Duodenal mucosa (tissue), 2 donors: Measurements from ENCODE around the gene SQSTM1.

Source experiments
- H3K27ac ChIP-seq: one replicate; pipeline ENCODE4 v1.7.0; 2013; ENCODE audit warnings: low read depth, low read length
- H3K27me3 ChIP-seq, 2 donors: one replicate each; pipeline ENCODE4 v1.7.0; 2013; ENCODE audit warnings: low read length in 2 of 2, control low read depth in 1 of 2; ENCODE audit not compliant: insufficient read depth in 2 of 2, control insufficient read depth in 1 of 2
- H3K36me3 ChIP-seq, 2 donors: one replicate each; pipeline ENCODE4 v1.7.0; 2013; ENCODE audit warnings: low read length in 2 of 2, control low read depth in 1 of 2; ENCODE audit not compliant: insufficient read depth in 2 of 2, control insufficient read depth in 1 of 2
- H3K4me1 ChIP-seq, 2 donors: one replicate each; pipeline ENCODE4 v1.7.0; 2013; ENCODE audit warnings: low read length in 2 of 2, control low read depth in 1 of 2; ENCODE audit not compliant: insufficient read depth in 2 of 2, control insufficient read depth in 1 of 2
- H3K4me3 ChIP-seq, 2 donors: one replicate each; pipeline ENCODE4 v1.7.0; 2013; ENCODE audit warnings: low read length in 2 of 2, low read depth in 1 of 2
- H3K9ac ChIP-seq, 2 donors: one replicate each; pipeline ENCODE4 v1.7.0; 2013; ENCODE audit warnings: low read length in 2 of 2, low read depth in 1 of 2
- H3K9me3 ChIP-seq, 2 donors: one replicate each; pipeline ENCODE4 v1.7.0; 2013; ENCODE audit warnings: low read length in 2 of 2, control low read depth in 1 of 2; ENCODE audit not compliant: control insufficient read depth in 1 of 2

SQSTM1 gene

DNA sequence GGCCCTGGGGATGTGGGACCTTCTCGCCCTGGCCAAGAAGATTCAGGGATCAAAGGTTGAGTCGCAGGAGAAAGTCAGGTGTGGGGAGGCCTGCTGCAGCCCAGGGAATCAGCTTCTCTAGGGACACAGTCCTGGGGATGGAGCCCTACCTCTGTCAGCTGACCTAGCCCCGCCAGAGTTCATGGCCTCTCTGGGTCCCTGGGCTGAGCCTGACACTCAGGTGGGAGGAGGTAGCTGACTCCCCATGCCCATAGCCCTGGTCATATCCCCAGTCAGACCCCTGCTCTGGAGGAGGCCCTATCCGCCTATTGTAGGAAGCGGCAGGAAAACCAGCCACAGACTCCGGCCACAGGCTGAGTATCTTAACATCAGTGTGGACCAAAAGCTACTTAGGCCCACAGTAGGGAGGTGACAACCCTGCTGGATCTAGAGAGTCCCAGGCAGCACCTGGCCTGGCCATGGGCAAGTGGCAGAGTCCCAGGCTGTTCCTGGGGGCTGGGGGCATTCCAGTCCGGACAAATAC is 52.9 kb downstream of the SQSTM1 start:
- H3K4me1 ChIP-seq, result no peaks in the 10 kb centered on the region
- no peak overlapping the region for H3K4me3 ChIP-seq
- peaks cover 55 to 89% of the 10 kb centered on the region in 2 donors for H3K36me3 ChIP-seq
- no peaks in the 10 kb centered on the region for H3K27me3 ChIP-seq
- H3K9ac ChIP-seq, result no peak overlapping the region
- no peaks in the 10 kb centered on the region for H3K9me3 ChIP-seq
- H3K27ac ChIP-seq, result no peak overlapping the region

DNA sequence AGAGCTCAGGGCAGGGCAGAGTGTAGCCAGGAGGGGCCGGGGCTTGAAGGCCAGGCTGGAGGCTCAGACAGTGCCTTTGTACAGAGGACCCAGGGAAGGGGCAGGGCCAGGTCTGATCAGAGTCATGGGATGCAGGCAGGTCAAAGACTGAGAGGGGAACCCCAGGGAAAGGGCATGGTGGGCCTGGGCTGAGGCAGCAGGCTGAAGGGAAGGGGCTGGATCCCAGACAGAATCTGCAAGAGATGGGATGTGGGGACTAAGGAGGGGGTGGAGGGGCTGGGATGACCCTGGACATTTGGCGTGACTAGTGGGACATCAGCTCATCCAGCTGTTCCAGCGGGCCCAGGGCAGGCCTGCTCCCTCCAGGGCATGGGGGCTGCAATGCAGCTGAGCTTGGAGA is 53.4 kb downstream of the SQSTM1 start:
- H3K36me3 ChIP-seq, result peaks cover 59 to 88% of the 10 kb centered on the region in 2 donors
- no peaks in the 10 kb centered on the region for H3K4me1 ChIP-seq
- no peaks in the 10 kb centered on the region for H3K27me3 ChIP-seq
- H3K4me3 ChIP-seq, result no peak overlapping the region
- no peak overlapping the region for H3K27ac ChIP-seq
- no peak overlapping the region for H3K9ac ChIP-seq
- H3K9me3 ChIP-seq, result no peaks in the 10 kb centered on the region

DNA sequence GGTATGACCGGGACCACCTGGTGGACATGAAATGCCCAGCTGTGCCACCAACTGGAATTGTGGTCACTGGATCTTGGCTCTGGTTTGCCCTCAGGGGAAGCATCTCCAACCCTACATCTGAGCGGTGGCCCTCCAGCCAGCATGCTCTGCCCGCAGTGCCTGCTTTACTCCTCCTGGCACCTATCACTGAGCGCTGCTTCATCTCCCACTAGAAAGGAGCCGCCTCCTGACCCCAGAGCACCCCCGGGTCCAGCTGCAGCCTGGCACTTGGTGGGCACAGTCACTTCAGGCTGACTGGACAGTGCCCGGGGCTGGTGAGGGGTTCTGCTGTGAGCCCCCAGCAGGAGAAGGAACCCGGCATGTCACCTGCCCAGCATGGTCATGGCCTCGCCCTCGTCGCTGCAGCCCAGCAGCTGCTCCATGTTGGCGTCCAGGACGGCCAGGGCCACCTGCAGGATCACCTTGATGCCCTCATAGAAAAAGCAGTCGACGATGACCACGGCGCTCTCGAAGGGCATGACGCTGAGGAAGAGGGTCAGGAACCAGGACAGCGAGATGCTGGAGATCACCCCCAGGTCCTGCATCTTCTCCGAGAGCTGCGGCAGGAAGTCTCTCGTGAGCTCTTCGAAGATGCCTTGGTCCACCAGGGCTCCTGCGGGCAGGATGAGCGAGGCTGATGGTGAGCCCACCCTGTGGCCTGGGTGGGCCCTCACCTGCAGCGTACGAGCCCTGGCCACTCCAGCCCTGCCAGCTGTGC is 54.0 kb downstream of the SQSTM1 start:
- Histone ChIP-seq H3K36me3 (peaks cover 61 to 88% of the 10 kb centered on the region in 2 donors), H3K4me3 (no peak overlapping the region), H3K9me3 (no peaks in the 10 kb centered on the region), H3K27me3 (no peaks in the 10 kb centered on the region), H3K9ac (no peak overlapping the region), H3K4me1 (no peaks in the 10 kb centered on the region), H3K27ac (no peak overlapping the region)

DNA sequence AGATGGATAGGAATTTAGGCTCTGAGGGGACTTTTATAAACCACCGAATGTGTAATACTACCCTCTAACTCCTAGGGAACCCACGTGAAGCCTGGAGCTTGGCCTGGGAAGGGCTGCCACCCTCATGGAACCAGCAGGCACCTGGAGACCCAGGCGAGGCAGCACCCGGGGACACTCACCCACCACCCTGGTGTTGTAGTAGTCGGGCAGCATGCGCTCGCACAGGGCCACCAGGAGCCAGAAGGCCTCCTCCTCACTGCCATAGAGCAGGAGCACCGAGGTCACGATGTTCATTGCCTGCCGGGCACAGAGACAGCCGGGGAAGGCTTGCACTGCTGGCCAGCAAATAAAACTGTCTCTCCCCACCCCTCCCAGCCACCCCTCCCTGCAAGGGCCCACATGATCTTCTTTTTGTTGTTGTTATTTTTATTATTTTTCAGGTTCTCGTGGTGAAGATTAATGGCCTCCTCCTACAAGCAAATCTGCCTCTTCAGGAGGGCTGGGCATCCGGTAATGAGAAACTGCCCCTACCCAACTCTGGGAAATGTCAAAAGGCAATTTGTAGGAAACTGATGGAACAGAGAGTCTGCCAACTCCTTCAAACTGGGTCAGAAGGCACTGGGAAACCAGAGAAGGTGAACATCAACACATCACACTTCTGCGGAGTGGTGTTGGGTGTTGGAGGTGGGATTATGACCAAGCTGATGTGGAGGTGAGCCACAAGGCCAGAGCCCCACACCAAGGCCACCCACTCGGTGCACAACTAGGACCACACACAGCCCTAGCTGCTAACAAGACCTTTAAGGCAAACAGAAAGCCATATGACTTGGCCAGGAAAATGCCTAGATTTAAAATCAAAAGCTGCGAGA is 55.3 kb downstream of the SQSTM1 start:
- Histone ChIP-seq H3K36me3 (peaks cover 59 to 87% of the 10 kb centered on the region in 2 donors), H3K27ac (no peak overlapping the region), H3K9ac (no peak overlapping the region)

DNA sequence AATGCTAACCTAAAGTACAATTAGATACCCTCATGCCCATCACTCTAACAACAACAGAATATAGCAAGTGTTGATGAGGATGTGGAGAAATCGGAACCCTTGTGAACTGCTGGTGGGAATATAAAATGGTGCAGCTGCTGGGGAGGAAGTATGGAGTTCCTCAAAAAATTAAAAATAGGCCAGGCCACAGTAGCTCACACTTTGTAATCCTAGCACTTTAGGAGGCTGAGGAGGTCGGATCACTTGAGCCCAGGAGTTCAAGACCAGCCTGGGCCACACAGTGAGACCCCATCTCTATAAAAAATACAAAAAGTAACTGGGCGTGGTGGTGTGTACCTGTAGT is 55.9 kb downstream of the SQSTM1 start:
- Histone ChIP-seq H3K4me1 (no peaks in the 10 kb centered on the region), H3K36me3 (peaks cover 54 to 87% of the 10 kb centered on the region in 2 donors), H3K4me3 (no peak overlapping the region), H3K9ac (no peak overlapping the region), H3K27me3 (no peaks in the 10 kb centered on the region), H3K27ac (no peak overlapping the region), H3K9me3 (no peaks in the 10 kb centered on the region)

More for the DNA sequence above, 55.3 kb downstream of the SQSTM1 start:
- Histone ChIP-seq H3K4me1 (no peaks in the 10 kb centered on the region), H3K27me3 (no peaks in the 10 kb centered on the region), H3K4me3 (no peak overlapping the region), H3K9me3 (no peaks in the 10 kb centered on the region)

DNA sequence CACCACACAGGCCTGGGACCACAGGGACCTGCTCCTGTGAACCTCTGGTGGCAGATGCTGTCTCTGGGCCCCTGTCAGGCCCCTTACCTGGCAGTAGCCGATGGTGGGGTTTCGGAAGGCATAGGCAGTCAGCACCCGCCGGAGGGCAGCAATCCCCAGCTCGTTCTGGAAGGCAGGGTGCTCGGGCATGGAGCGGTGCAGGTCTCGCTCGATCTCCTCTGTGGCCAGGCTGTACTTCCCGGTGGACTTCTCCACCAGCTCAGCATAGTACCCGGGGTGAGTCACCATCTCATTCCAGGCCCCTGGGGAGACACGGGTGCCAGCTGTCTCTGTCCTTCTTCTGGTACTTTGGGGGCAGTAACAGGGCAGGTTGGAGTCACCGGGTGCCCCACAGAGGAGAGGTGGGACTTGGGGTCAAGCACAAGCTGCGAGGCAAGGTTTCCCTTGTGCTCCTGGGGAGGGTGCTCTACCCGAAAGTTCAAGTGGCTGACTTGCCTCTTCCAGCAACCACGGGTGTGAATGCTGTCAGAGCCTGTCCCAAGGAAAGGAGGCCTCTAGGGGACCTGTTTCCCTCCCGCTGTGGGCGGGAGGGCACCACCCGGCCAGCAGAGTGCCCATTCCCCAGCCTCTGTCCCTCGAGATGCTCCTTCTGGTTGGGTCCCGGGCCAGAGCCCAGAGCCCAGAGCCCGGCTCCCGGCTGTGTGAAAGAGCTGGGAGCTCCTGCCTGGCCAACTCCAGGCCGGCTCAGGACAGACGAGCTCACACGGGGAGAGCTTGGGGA is 57.7 kb downstream of the SQSTM1 start:
- Histone ChIP-seq H3K9ac (no peak overlapping the region), H3K27ac (no peak overlapping the region), H3K4me3 (no peak overlapping the region), H3K4me1 (no peaks in the 10 kb centered on the region), H3K36me3 (peaks cover 49 to 78% of the 10 kb centered on the region in 2 donors), H3K27me3 (no peaks in the 10 kb centered on the region), H3K9me3 (peaks cover 7 to 10% of the 10 kb centered on the region in 2 donors)

DNA sequence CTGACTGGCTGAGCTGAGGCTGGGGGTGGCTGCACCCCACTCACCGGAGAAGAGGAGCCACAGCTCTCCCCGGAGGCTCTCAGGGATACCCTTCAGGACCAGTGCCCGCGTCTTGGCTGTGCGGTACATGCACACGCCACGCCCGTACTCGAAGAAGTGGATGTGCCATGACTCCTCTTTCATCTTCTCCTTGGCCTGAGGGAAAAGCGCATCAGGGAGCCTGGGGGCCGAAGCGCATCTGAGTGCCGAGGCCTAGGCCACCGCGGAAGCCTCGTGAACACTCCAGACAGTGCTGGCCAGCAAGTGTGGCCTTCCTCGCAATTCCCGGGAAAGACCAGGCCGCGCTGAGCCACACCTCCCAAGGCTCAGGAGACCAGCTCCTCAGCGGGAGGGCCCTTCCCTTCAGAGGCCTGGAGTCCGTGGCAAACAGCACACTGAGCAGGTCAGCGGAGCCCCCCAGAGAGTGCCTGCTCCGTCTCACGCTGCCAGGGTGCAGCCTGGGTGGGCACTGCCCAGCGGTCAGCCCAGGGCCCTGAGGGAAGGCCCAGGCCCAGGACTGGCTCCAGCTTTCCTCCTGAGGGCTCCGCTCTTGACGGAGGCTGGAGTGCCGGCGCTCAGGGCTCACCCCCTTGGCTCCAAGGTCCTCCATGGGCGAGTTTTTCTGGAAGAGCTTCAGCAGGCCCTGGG is 58.4 kb downstream of the SQSTM1 start:
- peaks cover 49 to 78% of the 10 kb centered on the region in 2 donors for H3K36me3 ChIP-seq
- no peak overlapping the region for H3K9ac ChIP-seq
- no peaks in the 10 kb centered on the region for H3K27me3 ChIP-seq
- no peak overlapping the region for H3K4me3 ChIP-seq
- H3K4me1 ChIP-seq, result no peaks in the 10 kb centered on the region
- peaks cover 12 to 14% of the 10 kb centered on the region in 2 donors for H3K9me3 ChIP-seq
- no peak overlapping the region for H3K27ac ChIP-seq

DNA sequence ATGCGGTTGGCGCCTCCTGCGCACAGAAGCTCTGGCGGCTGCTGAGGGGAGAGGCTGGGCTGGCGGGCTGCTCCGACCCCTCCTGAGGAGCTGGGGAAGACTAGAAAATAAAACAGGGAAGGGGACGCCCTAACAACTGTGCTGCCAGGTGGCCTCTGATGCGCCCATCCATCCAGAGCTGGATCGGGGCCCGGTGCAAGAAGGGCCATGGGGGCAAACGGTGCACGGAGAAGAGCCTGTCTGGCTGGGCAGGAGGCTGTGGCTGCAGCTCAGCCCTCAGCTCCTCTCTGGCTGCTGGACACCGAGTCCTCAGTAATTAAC is 58.9 kb downstream of the SQSTM1 start:
- no peak overlapping the region for H3K4me3 ChIP-seq
- H3K9me3 ChIP-seq, result peaks cover 12 to 14% of the 10 kb centered on the region in 2 donors
- H3K9ac ChIP-seq, result no peak overlapping the region
- H3K4me1 ChIP-seq, result no peaks in the 10 kb centered on the region
- H3K27ac ChIP-seq, result no peak overlapping the region
- H3K36me3 ChIP-seq, result peaks cover 49 to 78% of the 10 kb centered on the region in 2 donors
- H3K27me3 ChIP-seq, result no peaks in the 10 kb centered on the region

DNA sequence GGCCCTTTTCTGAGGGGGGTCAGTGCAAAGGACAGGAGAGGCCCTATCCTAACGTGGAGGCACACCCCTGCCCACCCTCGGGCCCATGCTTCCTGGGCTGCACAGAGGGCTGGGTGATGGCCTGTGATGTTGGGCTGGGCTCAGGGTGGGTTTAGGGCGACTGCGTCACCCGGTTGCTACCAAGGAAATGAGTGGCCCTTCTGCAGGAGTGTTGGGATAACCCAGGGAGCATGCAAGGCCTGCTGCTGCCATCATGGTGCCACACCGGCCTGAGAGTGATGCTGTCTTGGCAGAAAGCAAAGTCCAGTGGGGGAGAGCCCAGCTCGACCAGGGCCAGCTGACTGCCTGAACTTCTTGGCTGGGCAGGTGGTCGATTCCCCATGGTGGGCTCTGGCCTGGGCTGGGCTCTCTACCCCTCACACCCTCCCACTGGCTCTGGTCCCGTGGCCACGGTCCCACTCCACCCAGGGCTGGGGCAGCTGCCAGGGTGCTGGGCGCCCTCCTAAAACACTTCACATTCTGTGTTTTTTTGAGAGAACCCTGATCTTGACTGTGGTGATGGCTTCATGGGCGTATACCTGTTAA is 59.5 kb downstream of the SQSTM1 start:
- H3K9me3 ChIP-seq, result peaks cover 12 to 14% of the 10 kb centered on the region in 2 donors
- no peak overlapping the region for H3K27ac ChIP-seq
- no peak overlapping the region for H3K4me3 ChIP-seq
- H3K27me3 ChIP-seq, result no peaks in the 10 kb centered on the region
- peaks cover 50 to 77% of the 10 kb centered on the region in 2 donors for H3K36me3 ChIP-seq
- no peak overlapping the region for H3K9ac ChIP-seq
- no peaks in the 10 kb centered on the region for H3K4me1 ChIP-seq
